GM18498 (cell line): ENCODE measurements around the gene DCLK1.

Source experiments
- ATAC-seq: cut with Tn5 transposase; IDR thresholded peaks from one replicate; pipeline ENCODE4 v1.9.1; 2021; ENCODE audit warnings: mild to moderate bottlenecking, moderate library complexity; ENCODE audit not compliant: unreplicated experiment

The DCLK1 gene

DNA sequence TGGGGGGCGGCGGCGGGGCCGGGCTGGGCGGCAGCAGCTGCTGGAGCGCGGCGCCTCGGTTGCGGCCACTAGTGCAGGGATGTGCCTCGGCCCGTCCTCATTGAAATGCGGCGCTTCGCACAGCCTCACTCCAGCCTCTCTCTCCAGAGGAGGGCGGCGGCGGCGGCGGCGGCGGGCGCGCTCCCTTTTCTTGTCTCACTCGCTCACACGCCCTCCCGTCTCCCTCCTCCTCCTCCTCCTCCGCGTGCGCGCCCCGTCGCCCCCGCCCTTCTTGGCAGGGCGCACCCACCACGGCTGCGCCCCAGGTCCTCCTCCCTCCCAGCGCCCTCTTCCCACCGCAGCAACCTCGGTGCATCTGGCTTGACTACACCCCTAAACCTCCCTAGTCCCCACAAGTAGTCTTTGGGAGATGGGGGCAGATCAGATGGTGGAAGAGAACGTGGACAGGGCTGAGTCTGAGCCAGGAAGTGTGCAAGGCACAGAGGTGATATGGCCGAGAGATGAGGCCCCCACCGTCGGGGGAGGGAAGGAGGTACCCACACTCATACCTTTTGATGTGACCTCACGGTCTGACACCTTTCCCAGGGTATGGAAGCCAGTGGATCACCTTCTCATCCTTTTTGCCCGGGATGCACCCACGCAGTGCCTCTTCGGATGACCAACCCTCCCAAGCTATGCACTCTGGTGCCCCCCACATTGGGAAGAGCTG lies at the start of gene DCLK1:
Gene DCLK1 (minus strand): TSS at position 161 of the 709 bp plus-strand sequence.
- ATAC-seq, result no peak

DNA sequence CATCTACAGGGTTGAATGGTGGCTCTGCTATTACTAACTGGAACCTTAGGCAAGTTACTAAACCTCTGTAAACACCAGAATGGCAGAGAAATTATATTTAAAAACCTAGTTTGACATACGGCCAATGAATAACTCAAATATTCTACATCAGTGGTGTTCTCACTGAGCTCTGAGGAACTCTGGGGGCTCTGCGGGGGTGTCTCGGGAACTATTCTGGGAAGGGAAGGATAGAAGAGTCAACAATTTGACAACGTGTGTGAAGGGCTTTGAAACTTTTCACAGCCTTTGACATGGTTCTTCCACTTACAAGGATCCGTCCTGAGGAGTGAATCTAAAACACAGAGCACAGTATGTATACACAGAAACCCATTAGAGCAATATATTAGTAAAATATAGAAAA lies 44.4 kb upstream of the DCLK1 start:
- ATAC-seq, result no peak

DNA sequence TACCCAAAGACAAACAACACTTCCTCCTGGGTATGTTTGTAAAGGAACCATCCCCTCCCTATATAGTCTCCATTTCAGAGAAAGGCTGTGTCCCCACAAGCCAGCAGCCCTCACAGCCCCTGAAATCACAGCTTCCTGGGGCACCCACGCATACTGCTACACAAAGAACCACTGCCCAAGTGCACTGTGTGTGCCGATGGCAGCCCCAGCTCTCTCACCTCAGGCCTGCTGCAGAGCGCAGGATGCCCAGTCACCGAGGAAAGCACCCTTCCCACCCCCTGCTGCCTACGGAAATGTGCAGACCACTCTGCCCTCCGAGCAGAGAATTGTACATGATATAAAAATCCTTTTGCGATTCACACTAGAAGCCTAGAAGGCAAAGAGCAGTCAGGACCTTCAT lies 43.7 kb upstream of the DCLK1 start:
- no peak for ATAC-seq

- ATAC-seq, result no peak
These were observed 42.6 kb upstream of the DCLK1 start for GRCh38 chr13:36173571-36174322.

GRCh38 chr13:36166046-36166445 lies 34.9 kb upstream of the DCLK1 start:
- no peak for ATAC-seq

GRCh38 chr13:36163809-36164308 lies 32.7 kb upstream of the DCLK1 start:
- no peak for ATAC-seq

DNA sequence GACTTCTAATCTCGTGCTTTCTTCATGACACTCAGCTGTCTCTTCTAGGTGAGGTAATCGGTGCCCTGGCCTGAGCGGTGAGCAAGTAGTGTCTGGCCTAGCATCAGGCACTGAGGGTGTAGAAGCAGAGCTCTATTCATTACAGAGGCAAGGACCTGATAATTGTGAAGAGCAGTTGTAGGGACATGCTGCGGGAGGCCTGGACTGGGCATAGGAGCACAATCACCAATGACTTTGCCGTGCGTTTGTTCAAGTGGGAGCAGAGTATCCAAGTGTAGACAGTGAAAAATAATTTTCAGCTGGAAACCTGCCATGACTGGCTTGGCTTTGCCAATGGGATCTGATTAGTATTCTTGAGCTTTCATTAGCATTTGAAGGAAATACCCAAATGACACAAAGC lies 32.1 kb upstream of the DCLK1 start:
- ATAC-seq, result no peak

- ATAC-seq, result no peak
These were observed 29.1 kb upstream of the DCLK1 start for GRCh38 chr13:36160297-36160696.

DNA sequence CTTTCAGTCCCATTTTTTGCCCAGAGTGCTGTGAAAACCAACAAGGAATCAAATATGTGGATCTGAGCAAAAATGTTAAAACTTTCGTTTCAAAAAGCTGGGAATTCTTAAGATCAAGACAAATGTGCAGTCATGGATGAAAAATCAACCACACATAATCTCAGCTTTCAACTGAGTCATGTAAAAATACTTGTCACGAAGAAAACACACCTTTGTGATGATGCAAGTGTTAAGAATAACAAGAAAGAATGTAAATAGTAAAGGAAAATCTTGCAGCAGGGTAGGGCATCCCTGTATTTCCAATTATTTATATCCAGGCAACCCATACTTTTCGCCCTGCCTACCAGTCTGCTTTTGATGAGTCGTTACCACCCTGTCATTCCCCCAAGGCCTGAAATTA lies 27.4 kb upstream of the DCLK1 start:
- ATAC-seq, result no peak

GRCh38 chr13:36157480-36157879 lies 26.3 kb upstream of the DCLK1 start:
- ATAC-seq, result no peak

- no peak for ATAC-seq
These were observed 23.5 kb upstream of the DCLK1 start for GRCh38 chr13:36154567-36155291.

DNA sequence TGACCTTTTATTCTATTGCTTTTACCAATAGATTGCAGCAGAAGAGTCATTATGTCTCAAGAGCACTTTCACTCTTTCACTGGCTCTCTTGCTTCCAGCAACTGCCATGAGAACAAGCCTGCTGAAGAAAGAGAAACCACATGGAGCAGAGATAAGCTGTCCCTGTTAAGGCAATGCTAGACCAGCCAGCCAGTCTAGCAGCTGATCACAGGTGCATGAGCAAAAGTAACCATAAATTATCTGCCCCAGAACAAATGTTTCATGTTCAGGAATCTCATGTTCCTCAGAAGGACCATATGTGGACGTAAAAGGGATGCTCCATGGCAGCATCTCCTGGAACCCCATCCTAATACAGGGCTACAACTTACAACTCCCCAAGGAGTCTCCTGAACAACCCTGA lies 20.4 kb upstream of the DCLK1 start:
- no peak for ATAC-seq

DNA sequence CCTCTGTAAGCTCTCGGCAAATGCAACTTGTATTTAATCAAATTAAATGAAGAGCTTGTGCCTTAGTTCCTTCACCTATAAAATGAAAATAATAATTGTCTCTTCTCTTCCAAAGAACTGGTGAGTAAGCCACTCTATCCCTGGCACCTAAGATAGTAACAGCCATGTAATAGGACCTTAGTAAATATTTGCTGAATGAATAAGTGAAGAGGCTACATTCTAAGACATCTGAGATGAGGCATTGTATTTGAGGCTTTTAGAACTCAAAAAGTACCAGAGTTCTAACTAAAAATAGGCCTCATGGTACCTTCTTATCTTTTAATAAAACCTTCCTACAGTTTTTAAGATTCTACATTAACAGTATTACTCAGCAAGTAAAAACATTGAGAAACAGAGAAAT lies 17.3 kb upstream of the DCLK1 start:
- ATAC-seq, result no peak

- no peak for ATAC-seq
These were observed 16.1 kb upstream of the DCLK1 start for GRCh38 chr13:36147330-36147729.

DNA sequence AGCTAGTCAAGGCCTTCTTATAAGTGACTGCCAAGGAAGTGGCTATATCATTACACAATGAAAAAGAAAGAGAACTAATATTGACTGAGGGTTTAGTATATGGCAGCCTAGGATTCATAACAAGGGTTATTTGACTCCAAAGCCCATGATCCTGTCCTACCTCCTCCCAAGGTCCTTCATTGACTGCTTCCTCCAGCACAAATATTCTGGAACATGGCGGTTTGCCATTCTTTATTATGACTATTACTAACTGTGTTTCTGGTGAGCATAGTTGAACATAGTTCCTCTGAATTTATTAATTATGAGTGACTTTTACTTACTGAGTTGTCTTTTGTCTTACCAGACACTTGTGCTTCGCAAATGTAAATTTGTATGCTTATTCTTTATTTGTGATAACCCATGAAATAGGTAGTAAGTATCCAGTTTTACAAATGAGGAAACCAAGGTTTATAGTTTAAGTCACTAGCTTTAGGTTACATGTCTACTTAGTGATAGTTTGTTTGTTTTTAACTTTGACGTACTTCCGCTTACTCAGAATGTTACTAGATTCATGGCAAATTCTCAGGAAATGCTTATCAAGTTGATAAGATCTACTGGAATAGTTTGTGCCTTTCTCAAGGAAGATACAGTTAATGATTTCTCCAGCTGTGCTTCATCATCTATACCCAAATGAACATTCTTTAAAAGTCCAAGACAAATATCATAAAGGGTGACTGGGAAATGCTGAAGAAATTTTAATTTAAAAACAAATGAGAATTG lies 15.5 kb upstream of the DCLK1 start:
- ATAC-seq, result no peak

- ATAC-seq, result no peak
These were observed 12.6 kb upstream of the DCLK1 start for GRCh38 chr13:36143738-36144137.

- ATAC-seq, result no peak
These were observed 11.6 kb upstream of the DCLK1 start for GRCh38 chr13:36142735-36143134.

GRCh38 chr13:36135876-36136275 lies 4.7 kb upstream of the DCLK1 start:
- ATAC-seq, result no peak

GRCh38 chr13:36134632-36135031 lies 3.5 kb upstream of the DCLK1 start:
- ATAC-seq, result no peak

DNA sequence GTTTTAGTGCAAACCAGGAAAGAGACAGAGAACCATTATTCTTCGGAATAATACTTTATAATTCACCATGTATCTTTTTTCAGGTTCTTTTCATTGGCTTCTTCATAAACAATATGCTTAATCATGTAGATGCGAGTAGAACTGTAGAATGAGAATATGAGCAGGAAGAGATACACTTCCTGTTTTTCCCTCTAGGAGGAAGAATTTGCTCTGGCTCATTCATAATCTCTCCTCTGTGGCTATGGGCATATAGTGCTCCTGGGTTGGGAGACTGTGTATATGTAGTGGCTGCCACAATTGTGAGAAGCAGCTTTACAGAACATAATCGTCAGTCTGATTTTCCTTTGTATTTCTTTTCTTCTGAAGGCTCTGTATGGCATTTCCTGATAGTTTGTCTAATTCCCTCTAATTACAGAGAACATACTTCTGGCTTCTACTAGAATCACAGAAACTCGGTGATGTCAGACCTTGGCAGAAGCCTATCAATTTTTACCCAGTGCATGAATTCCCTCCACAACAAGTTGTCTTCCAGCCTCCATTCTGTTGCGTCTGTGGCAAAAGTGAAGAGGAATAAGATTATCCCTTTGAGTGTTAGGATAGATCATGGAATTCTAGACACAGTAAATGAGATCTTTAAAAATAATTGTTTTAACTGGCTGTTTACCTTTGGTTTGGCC lies 2.9 kb upstream of the DCLK1 start:
- ATAC-seq, result no peak
